NK-92 (cell line): ENCODE data around the gene ZNF813.
"Not testable (repeated sequence)": the region's sequence is repeated elsewhere in the genome, so short reads cannot be mapped to it uniquely, and the experiment has no call there.

Experiments
- DNase-seq: peaks from one replicate; lab custom pipeline; 2025; ENCODE audit not compliant: unreplicated experiment; lab: John Stamatoyannopoulos, UW

The ZNF813 gene

GRCh38 chr19:53483751-53484150 lies 16.2 kb downstream of the ZNF813 start:
- DNase-seq, result not testable (repeated sequence)

- no peak for DNase-seq
Measured at GRCh38 chr19:53485046-53486004, 17.8 kb downstream of the ZNF813 start.

DNA sequence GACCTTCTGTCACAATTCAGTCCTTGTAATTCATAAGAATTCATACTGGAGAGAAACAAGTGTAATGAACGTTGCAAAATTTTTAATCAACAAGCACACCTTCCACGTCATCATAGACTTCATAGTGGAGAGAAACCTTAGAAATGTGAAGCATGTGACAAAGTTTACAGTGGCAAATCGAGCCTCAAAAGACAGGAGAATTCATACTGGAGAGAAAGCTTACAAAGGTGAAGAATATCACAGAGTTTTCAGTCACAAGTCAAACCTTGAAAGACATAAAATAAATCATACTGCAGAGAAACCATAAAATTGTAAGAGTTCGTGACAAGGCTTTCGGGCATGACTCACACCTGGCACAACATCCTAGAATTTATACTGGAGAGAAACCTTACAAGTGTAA lies 24.6 kb downstream of the ZNF813 start:
- no peak for DNase-seq

- not testable (repeated sequence) for DNase-seq
Measured at GRCh38 chr19:53497311-53498023, 29.9 kb downstream of the ZNF813 start.

- DNase-seq, result not testable (repeated sequence)
Measured at GRCh38 chr19:53498024-53498395, 30.5 kb downstream of the ZNF813 start.

- DNase-seq, result not testable (repeated sequence)
Measured at GRCh38 chr19:53503151-53503550, 35.6 kb downstream of the ZNF813 start.

GRCh38 chr19:53503671-53504364 lies 36.3 kb downstream of the ZNF813 start:
- DNase-seq, result not testable (repeated sequence)

DNA sequence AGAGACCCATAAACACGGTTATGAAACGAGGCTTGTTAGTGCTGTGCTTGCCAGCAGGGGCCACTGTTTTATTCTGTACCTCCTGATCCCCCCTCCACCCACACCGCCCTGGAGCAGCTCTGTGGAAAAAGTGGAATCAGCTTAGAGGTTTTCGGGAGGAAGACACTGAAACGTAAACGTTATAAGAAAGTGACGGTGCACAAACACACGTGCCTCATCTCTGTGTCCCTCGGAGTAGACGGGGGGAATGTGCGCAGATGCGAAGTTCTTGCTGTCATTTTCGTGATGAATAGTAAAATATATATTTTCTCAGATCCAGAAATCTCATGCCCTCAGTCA lies 36.8 kb downstream of the ZNF813 start:
- not testable (repeated sequence) for DNase-seq

DNA sequence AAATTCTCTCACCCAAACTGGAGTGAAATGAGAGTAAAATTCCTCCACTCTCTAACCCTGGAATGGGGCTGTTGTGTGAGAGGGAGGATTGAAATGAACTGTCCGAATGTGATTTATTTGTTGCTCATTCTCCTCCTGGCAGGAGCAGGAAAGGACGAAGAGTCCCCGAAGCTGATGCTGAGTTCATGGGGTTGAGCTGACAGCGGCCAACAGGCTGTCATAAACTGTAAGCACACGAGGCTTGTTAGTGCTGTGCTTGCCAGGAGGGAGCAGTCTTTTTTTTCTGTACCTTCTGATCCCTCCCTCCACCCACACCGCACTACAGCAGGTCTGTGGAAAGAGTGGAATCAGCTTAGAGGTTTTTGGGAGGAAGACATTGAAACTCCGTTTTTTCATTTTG lies 37.4 kb downstream of the ZNF813 start:
- no peak for DNase-seq

DNA sequence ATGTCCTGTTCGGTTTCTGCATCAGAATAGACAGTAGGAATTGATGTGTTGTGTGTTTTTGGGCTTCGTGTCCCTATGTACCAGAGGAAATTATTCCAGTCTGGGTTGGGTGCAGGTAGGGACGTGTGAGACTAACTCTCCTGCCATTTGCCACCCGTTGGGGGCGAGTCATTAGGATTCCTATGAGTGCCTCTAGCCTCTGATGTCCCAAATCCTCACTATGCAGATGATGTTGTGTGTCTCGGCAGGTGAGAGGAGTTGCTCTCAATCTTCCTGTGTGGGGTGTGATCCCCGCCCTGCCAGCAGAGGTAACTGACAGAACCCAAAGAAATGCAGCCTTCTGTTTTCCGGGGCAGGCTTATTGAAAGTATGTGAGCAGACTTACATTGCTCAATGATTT lies 39.2 kb downstream of the ZNF813 start:
- no peak for DNase-seq

DNA sequence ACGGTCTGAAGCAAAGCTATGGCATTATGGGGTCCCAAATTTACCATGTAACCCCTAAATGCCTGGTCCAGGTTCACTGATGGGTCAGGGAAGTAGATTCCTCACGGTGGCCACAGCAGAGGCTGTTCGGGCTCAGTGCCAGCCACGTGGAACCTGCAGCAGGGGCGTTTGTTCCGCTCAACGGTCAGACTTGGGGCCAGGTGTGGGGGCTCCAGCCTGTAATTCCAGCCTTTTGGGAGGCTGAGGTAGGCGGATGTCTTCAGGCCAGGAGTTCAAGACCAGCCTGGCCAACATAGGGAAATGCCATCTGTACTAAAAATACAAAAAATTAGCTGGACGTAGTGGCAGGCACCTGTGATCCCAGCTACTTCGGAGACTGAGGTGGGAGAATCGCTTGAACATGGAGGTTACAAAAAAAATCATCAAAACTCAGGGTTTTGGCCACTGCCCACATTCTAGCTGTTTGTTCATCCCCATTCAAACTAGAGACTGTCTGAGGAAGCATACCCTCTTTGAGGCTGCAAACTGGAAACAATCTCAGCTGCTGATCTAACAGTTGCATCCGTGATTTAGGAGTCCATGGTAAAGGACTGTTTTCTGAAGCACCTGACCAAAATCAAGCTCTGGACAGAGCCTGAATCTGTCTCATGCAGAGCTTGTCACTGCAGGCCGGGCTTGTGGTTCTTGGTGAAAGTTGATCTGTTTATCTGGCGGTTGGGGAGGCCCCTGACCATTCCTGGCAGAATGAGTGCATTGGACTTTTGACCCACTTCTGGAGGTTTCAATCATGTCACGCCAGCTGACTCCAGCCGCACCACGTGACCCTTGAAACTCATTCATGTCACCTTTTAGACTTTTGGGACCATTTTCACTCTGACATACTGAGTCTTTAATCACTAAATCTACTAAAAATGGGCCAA lies 40.2 kb downstream of the ZNF813 start:
- no peak for DNase-seq

DNA sequence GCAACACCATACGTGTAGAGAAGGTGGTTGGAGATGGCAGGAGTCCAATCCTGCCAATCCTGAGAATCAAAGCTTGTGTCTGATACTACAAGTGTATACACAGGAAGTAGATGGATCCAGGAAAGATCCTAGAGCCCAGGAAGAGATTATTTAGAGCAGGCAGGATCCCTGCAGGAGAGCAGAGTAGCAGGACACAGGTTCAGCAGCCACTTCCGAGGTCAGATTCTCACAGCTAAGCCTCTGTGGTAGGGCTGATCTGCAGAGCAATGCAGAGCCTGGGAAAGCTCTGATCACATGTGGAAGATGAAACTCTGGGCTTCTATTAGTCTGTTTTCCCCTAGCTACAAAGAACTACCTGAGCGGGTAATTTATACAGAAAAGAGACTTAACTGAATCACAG lies 41.9 kb downstream of the ZNF813 start:
- no peak for DNase-seq

DNA sequence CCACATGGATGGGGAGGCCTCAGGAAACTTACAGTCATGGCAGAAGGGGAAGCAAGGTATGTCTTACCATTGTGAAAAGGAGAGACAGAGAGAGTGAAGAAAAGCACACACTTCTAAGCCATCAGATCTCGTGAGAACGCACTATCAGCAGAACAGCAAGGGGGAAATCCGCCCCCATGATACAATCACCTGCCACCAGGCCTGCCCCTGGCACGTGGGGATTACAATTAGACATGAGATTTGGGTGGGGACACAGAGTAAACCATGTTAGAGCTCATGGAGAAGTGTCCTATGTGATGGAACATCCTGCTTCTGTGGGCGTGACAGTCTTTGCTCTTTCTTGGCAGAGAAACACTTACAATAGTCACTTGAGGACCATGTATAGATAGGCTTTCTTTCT lies 42.3 kb downstream of the ZNF813 start:
- DNase-seq, result no peak

GRCh38 chr19:53511357-53511756 lies 43.8 kb downstream of the ZNF813 start:
- no peak for DNase-seq

DNA sequence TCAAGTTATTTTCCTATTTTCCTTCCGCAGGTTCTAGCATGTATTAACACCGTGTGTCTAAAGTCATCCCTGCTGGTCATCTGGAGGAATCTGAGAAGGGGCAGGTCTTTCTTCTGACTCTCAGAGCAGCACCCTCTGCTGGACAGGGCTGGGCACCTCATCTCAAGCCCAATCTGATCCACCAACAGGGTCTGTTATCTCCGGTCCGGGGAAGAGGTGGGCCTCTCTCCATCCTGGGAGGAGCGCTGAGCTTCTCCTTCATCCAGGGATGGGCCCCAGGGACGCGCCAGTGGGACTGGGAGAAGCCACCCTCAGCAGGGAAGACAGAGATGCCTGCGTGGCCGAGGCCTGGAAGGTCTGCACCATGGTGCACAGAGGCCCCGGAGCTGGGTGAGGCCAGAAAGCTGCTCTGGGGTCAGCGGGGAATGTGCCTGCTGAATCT lies 44.4 kb downstream of the ZNF813 start:
- no peak for DNase-seq

- not testable (repeated sequence) for DNase-seq
Measured at GRCh38 chr19:53515047-53515446, 47.5 kb downstream of the ZNF813 start.

DNA sequence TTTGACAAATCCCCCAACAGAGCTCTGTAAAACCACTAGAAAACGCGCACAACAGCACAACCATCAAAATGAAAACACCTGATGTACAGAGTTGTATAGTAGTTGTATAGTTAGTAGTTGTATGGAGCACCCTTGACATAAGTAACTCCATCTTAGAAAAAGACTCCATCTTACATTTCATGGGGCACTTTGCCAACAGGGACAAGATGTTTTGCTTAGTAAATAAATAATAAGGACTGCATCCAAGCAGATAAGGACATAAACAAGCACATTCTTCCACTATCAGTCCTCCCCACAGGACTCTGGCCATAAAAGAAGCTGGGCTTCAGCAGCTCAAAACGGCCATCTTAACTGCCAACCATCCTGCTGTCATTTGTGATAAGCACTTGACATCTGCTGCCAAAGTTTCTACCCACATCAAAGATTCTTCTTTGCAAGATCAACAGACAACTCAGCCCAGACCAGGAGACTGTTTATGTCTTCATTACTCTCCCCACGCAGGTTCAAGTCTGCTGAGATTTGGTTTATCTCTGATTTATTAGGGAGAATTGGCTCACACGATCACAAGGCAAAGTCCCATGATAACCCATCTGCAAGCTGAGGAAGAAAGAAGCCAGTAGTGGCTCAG lies 49.7 kb downstream of the ZNF813 start:
- DNase-seq, result no peak

DNA sequence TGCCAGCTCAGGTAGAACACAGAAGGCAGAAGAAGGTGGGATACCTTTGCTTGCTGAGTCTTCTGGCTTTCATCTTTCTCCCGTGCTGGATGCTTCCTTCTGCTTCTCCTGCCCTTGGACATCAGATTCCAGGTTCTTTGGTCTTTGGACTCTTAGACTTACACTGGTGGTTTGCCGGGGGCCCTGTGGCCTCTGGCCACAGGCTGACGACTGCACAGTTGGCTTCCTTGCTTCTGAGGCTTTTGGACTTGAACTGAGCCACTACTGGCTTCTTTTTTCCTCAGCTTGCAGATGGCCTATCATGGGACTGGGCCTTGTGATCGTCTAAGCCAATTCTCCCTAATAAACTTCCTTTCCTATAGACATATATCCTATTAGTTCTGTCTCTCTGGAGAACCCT lies 50.6 kb downstream of the ZNF813 start:
- no peak for DNase-seq

- DNase-seq, result no peak
Measured at GRCh38 chr19:53518716-53519115, 51.2 kb downstream of the ZNF813 start.

GRCh38 chr19:53519446-53519845 lies 51.9 kb downstream of the ZNF813 start:
- DNase-seq, result no peak
